ENCODE data around the gene MMP21.

Gene MMP21

DNA sequence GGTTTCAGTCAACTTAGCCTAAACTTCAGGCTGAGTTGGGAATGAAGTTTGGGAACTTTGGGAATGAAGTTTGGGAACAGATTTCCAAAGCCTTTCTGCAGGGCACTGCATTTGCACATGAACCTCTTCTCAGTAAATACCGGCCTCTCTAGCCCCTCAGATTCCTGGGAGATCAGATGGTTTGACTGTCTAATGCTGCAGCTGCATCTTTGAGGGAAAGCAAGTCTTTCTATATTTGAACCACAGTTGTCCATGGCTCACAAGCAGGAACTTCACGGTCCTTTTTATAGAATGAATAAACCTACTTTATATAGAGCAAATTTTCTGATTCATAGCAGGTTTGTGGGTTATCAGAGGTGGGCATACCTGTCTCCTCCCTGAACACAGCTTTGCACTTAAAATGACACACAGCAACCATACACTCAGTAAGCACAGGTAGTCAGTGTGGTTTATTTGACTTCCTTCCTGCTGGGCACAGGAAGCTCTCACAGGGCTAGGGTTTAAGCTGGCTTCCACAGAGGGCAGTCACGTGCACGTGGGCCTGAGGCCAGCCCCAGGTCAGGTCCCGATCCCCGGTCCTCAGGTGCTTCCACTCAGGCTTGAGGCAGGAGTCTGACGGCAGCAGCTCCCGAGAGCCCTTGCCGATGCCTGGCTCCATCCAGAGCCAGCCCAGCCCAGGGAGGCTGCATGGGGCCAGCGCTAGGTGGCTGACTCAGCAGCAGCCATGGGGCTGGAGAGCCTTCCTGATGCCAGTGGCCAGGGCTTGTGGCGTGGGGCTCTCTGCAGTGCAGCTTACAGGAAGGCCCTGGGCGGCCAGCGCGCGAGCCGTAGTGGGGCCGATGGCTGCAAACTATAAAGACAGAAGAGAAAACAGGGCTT is 12.8 kb upstream of the MMP21 start:
- no peak for DNase-seq

DNA sequence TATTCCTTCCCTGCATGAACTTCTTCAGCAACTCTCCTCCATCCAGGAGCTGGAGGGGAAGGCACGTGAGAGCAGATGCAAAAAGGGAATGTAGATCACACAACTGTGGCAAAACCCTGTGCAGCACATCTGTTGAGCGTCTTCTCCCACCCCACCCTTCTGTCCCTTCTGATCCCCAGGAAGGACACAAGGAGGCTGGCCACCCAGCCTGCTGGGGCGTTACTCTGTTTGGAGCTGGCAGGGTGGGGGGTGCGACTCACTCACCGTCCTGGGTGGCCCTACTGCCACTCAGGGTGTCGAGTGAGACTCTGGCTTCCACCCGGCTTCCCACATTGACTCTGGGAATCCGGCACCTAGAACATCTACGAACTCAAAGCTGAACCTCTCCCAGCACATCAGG is 10.2 kb upstream of the MMP21 start:
- no peak for DNase-seq

GRCh38 chr10:125783957-125784356 is 8.3 kb upstream of the MMP21 start:
- no peak for DNase-seq

GRCh38 chr10:125783408-125783807 is 7.8 kb upstream of the MMP21 start:
- no peak for DNase-seq

GRCh38 chr10:125782616-125783015 is 7.0 kb upstream of the MMP21 start:
- DNase-seq: no peak

- DNase-seq: no peak
Measured at GRCh38 chr10:125782054-125782453, 6.4 kb upstream of the MMP21 start.

GRCh38 chr10:125781374-125781773 is 5.8 kb upstream of the MMP21 start:
- DNase-seq: no peak

GRCh38 chr10:125779403-125780327 is 4.0 kb upstream of the MMP21 start:
- DNase-seq: no peak

DNA sequence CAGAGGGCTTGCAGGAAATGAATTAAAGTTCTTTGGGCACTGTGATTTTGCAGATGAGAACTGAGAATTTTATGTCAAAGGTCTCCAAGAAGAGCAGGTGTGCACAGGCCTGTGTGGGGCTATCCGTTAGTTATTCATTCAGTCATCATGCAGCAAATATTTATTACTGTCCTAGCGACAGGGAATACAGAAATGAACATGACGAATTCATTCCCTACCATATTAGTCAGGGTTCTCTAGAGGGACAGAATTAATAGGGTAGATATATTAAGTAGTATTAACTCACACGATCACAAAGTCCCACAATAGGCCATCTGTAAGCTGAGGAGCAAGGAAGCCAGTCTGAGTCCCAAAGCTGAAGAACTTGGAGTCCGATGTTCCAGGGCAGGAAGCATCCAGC is 2.9 kb upstream of the MMP21 start:
- DNase-seq: no peak

- no peak for DNase-seq
Measured at GRCh38 chr10:125777806-125778205, 2.2 kb upstream of the MMP21 start.

GRCh38 chr10:125774581-125775191 is 935 bp downstream of the MMP21 start:
- DNase-seq: no peak

GRCh38 chr10:125773687-125774543 is 1.7 kb downstream of the MMP21 start:
- no peak for DNase-seq

GRCh38 chr10:125772864-125773180 is 2.8 kb downstream of the MMP21 start:
- no peak for DNase-seq

GRCh38 chr10:125772112-125772863 is 3.3 kb downstream of the MMP21 start:
- DNase-seq: no peak

DNA sequence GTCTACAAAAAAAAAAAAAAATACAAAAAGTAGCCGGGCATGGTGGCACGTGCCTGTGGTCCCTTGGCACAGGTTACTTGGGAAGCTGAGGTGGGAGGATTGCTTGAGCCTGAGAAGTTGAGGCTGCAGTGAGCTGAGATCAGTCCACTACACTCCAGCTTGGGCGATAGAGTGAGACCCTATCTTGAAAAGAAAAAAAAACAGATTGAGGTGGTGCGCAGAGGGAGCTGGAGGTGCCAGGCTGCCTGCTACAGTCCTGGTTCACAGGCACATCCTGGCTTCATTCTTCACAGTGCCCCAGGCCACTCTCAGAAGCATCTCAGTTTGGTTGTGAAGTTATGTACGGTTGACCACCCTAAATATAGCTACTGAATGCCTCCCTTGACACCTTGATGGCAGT is 4.8 kb downstream of the MMP21 start:
- DNase-seq: no peak

DNA sequence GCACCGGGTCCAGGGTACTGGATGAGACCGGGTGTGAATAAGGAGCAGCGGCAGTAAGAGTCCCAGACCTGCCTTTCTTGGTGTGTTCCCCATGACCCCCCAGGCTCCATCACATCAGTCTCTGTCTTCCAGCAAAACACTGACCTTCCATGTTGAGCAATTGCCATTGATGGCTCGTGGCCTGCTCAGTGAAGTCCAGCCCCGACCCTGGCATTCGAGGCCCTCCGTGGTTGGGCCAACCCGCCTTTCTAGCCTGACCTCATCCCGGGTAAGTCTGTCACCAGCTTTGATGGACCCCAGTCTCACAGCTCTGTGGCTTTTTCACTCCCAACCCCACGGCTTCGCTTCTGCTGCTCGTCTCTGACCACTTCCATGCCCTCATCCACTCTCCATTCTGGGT is 6.4 kb downstream of the MMP21 start:
- no peak for DNase-seq

DNA sequence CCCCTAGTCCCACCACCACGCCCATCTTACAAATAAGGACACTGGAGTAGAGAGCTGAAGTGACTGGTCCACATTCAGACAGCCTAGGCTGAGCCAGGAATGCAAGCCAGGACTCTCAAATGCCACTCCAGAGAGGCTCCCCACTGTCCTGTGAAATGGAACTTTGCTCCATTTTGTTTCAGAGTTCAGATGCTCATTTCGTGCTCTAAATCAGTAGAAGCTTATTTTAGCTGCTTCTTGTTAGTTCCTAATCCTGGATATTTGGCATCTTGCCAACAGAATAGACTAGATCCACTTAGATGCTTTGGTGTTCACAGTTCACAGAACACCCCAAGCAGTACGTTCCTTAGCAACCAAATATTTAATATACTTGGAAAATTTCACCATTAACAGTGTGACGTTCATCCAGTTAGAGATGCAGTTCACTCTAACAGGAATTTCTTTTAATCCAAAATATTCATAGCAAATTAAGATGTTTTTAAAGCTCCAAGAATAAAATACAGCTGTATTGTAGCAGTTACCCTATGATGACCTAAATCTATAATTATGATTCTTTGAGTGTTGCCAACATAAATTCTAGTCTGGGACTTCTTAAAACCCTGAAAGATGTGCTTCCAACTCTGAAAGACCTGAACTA is 7.3 kb downstream of the MMP21 start:
- DNase-seq: no peak

- no peak for DNase-seq
Measured at GRCh38 chr10:125766511-125766910, 9.1 kb downstream of the MMP21 start.

- DNase-seq: no peak
Measured at GRCh38 chr10:125765835-125766234, 9.8 kb downstream of the MMP21 start.

- no peak for DNase-seq
Measured at GRCh38 chr10:125762692-125763648, 12.7 kb downstream of the MMP21 start.
